HepG2 (cell line): Measurements from ENCODE around the gene PLEKHS1. TPM values are rescaled to one million over a fixed set of nuclear protein-coding genes. Genes with fewer than 3 reads are reported as not detected.

ENCODE experiments used
- ARNT ChIP-seq: fragments of 450-650 bp; IDR thresholded peaks from 2 replicates; pipeline ENCODE4 v1.6.1; 2017
- BHLHE40 ChIP-seq: IDR thresholded peaks from 2 replicates; pipeline ENCODE4 v1.6.1; 2011; ENCODE audit warnings: low read length, improper control_type of control experiment
- CBX2 ChIP-seq, 2 experiments: fragments of 200-600 bp in 1 of 2; sonication (generic); formaldehyde crosslinking in 1 of 2; IDR thresholded peaks; 2 replicates each; pipeline versions ENCODE4 v1.7.0 to v1.8.1; 2018 to 2022; ENCODE audit warnings: low read depth in 2 of 2, low read length in 1 of 2, mild to moderate bottlenecking in 1 of 2, missing genetic modification reagents in 1 of 2
- GZF1 ChIP-seq: sonication (generic); formaldehyde crosslinking; IDR thresholded peaks from 2 replicates; pipeline ENCODE4 v1.5.1; 2020; ENCODE audit warnings: mild to moderate bottlenecking, missing genetic modification reagents
- NFYB ChIP-seq: sonication (generic); formaldehyde crosslinking; IDR thresholded peaks from 2 replicates; pipeline ENCODE4 v1.4.0; 2020; ENCODE audit warnings: missing genetic modification reagents
- PAX8 ChIP-seq: sonication (generic); formaldehyde crosslinking; IDR thresholded peaks from 2 replicates; pipeline ENCODE4 v1.8.0; 2022; ENCODE audit warnings: mild to moderate bottlenecking, missing genetic modification reagents, borderline replicate concordance
- THAP11 ChIP-seq: IDR thresholded peaks from 2 replicates; pipeline ENCODE4 v1.6.1; 2016; ENCODE audit warnings: missing biosample characterization, missing genetic modification reagents
- ZNF256 ChIP-seq: sonication (generic); formaldehyde crosslinking; conservative IDR thresholded peaks from 2 replicates; pipeline ENCODE4 v1.4.0; 2020; ENCODE audit warnings: missing genetic modification reagents
- ZNF263 ChIP-seq: sonication (generic); formaldehyde crosslinking; IDR thresholded peaks from 2 replicates; pipeline ENCODE4 v1.4.0; 2020; ENCODE audit warnings: missing genetic modification reagents
- ZNF451 ChIP-seq: sonication (generic); formaldehyde crosslinking; IDR thresholded peaks from 2 replicates; pipeline ENCODE4 v1.5.0; 2020; ENCODE audit warnings: mild to moderate bottlenecking, missing genetic modification reagents
- ZNF569 ChIP-seq: sonication (generic); formaldehyde crosslinking; IDR thresholded peaks from 2 replicates; pipeline ENCODE4 v1.5.0; 2020; ENCODE audit warnings: mild to moderate bottlenecking, missing genetic modification reagents, moderate library complexity, borderline replicate concordance
- polyA plus RNA-seq, 8 experiments: library from polyadenylated mRNA; depleted of rRNA in 3 of 8; stranded (reverse) in 7 of 8; unstranded in 1 of 8; fragments of >200 nt; fragmentation: Illumina TruSeq in 4 of 8; extraction: Trizol in 4 of 8; gene quantifications; 2 replicates each; pipeline versions ENCODE4 v1.2.1 to v1.2.3, GENCODE V29; 2011 to 2016; ENCODE audit warnings: low read depth in 4 of 8, missing spikeins in 1 of 8, mixed read lengths in 1 of 8; ENCODE audit not compliant: insufficient read depth in 1 of 8
- total RNA-seq, 5 experiments: library from RNA; depleted of rRNA; stranded (reverse); fragments of >200 nt; fragmentation: Illumina TruSeq; extraction: Trizol; gene quantifications; 2 replicates each; pipeline ENCODE4 v1.2.3, GENCODE V29; 2016; ENCODE audit warnings: low read depth in 1 of 5
- TF ChIP-seq, protein P1 (sequence below): sonication (generic); formaldehyde crosslinking; IDR thresholded peaks from 2 replicates; pipeline ENCODE4 v1.4.0; 2020; ENCODE audit warnings: mild to moderate bottlenecking, missing genetic modification reagents
- TF ChIP-seq, protein P2 (sequence below): sonication (generic); formaldehyde crosslinking; IDR thresholded peaks from 2 replicates; pipeline ENCODE4 v1.8.1; 2023; ENCODE audit warnings: mild to moderate bottlenecking, missing genetic modification reagents

Gene PLEKHS1
- total and polyA plus RNA-seq, 2 of the 13 experiments (the other 11 are each of a cell fraction or from before 2014, with no cell fraction given): not detected

DNA sequence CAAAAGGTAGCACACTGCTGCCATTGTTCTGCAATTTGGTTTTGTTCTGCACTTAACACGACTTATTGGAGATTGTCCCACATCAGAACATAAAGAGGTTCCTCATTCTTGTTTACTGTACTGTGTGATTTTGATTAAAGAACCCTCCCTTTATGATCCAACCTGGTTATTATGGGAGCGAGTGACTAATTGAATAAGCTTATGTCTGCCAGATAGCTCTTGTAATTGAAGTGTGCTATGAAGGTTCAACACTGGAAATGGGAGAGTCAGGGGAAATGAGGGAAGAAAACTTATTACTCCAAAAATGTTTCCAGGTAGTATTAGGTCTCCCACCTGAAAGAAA lies 37.9 kb upstream of the PLEKHS1 start (continued):
- TF ChIP-seq, protein P1, sequence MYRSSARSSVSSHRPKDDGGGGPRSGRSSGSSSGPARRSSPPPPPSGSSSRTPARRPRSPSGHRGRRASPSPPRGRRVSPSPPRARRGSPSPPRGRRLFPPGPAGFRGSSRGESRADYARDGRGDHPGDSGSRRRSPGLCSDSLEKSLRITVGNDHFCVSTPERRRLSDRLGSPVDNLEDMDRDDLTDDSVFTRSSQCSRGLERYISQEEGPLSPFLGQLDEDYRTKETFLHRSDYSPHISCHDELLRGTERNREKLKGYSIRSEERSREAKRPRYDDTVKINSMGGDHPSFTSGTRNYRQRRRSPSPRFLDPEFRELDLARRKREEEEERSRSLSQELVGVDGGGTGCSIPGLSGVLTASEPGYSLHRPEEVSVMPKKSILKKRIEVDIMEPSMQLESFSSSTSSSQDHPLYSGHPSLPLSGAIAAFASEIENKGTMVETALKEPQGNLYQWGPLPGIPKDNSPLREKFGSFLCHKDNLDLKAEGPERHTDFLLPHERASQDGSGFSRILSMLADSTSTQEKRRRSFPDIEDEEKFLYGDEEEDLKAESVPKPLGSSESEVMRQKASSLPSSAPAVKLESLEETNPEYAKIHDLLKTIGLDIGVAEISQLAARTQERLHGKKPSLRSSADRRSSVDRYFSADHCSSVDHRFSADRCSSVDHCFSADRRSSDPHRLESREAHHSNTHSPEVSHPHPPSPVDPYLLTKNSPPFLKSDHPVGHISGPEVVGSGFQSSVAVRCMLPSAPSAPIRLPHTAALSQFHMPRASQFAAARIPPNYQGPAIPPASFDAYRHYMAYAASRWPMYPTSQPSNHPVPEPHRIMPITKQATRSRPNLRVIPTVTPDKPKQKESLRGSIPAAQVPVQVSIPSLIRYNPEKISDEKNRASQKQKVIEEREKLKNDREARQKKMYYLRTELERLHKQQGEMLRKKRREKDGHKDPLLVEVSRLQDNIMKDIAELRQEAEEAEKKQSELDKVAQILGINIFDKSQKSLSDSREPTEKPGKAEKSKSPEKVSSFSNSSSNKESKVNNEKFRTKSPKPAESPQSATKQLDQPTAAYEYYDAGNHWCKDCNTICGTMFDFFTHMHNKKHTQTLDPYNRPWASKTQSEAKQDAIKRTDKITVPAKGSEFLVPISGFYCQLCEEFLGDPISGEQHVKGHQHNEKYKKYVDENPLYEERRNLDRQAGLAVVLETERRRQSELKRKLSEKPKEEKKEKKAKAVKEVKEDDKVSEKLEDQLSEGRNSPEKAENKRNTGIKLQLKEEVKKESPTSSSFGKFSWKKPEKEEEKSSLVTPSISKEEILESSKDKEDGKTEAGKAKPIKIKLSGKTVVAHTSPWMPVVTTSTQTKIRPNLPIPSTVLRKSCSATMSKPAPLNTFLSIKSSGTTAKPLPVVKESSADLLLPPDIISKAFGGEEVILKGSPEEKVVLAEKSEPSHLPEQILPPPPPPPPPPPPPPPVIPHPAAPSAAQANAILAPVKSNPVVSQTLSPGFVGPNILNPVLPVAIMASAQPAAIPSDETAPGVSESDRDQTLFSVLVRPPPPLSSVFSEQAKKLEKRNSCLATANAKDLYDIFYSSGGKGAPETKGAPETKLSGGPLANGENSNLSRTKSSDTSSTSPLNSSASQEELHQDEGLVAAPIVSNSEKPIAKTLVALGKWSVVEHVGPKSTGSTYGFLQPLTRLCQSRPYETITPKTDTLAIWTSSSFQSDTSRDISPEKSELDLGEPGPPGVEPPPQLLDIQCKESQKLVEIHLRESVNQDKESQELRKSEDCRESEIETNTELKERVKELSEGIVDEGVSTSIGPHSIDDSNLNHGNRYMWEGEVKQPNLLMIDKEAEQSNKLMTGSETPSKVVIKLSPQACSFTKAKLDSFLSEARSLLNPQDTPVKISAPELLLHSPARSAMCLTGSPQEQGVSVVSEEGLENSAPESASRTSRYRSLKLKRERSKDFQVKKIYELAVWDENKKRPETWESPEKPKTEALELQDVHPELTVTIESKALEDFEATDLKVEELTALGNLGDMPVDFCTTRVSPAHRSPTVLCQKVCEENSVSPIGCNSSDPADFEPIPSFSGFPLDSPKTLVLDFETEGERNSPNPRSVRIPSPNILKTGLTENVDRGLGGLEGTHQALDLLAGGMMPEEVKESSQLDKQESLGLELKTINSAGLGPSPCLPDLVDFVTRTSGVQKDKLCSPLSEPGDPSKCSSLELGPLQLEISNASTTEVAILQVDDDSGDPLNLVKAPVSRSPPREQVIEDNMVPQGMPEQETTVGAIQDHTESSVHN (CRISPR knock-in tag): no peak
- TF ChIP-seq CBX2 (IDR thresholded peaks at IDR 0.05; ENCODE audit: low read depth, low read length): no peak
- TF ChIP-seq CBX2 (CRISPR knock-in tag; IDR thresholded peaks at IDR 0.05; ENCODE audit: low read depth): no peak
- no peak for TF ChIP-seq BHLHE40
- TF ChIP-seq ARNT: no peak
- TF ChIP-seq, protein P2, sequence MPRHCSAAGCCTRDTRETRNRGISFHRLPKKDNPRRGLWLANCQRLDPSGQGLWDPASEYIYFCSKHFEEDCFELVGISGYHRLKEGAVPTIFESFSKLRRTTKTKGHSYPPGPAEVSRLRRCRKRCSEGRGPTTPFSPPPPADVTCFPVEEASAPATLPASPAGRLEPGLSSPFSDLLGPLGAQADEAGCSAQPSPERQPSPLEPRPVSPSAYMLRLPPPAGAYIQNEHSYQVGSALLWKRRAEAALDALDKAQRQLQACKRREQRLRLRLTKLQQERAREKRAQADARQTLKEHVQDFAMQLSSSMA (CRISPR knock-in tag): no peak
- TF ChIP-seq ZNF256 (CRISPR knock-in tag): no peak
- no peak for TF ChIP-seq GZF1 (CRISPR knock-in tag)
- TF ChIP-seq ZNF451 (CRISPR knock-in tag): no peak
- no peak for TF ChIP-seq THAP11 (CRISPR knock-in tag)
- no peak for TF ChIP-seq NFYB
- no peak for TF ChIP-seq ZNF263 (CRISPR knock-in tag)
- no peak for TF ChIP-seq PAX8
- TF ChIP-seq ZNF569 (CRISPR knock-in tag): no peak
